Measurements from ENCODE around the gene FGF3. TPM values are rescaled to one million over a fixed set of nuclear protein-coding genes. Genes with fewer than 3 reads are reported as not detected.

FGF3 gene
- not detected in 2 replicates for total RNA-seq (2014; rRNA removed; shearing (Covaris generic))

GRCh38 chr11:69818603-69819441 is at the start of gene FGF3:
Gene FGF3 (minus strand): TSS chr11:69819416. CDS start chr11:69818933, 483 bp downstream.

DNA sequence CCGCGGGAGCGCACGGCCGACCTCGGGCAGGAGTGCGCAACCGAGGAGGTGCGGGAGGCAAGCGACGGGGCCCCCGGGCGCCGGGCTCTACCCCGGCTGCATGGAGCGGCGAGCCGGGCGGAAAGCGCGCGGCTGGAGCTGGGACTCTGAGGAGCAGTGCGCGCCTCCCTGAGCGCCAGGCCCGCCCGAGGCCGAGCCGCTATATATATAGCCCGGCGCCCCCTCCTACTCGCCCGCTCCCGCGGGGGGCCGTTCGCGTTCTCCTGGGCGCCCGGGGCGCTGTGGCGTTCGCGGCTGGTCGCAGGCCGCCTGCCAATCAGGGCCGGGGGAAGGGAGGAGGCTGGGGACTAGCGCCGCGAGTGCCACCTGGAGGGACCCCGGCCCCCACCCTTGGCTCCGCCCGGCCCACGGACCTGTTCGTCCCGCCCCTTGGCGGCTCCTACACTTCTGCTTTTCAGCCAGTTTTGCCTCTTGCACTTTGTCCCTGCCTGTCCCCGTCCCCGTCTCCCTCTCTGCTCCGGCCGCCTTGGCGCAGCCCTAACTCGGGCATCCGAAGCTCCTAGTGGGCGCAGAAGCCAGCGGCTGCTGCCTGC is 44.0 kb downstream of the FGF3 start, which contains the start of gene FGF4:
Gene FGF4, minus strand, starts transcription at position 179 of the 593 bp plus-strand sequence. CDS start 257 bp downstream, outside the sequence.

Other genes with a start within 250 kb of the FGF3 start
- 464 and 545 TPM in 2 replicates for gene CCND1, start 178.3 kb downstream of the FGF3 start, total RNA-seq (2014; rRNA removed; shearing (Covaris generic))
- gene LTO1, start 144.1 kb downstream of the FGF3 start, total RNA-seq (2014; rRNA removed; shearing (Covaris generic)), result 23.0 and 32.8 TPM in 2 replicates
- 0.15 TPM in 1 of 2 replicates, not detected in the other for gene FGF19, start 115.4 kb downstream of the FGF3 start, total RNA-seq (2014; rRNA removed; shearing (Covaris generic))
- gene FGF4, start 44.1 kb downstream of the FGF3 start, total RNA-seq (2014; rRNA removed; shearing (Covaris generic)), result not detected in 2 replicates

All from A375 (cell line).